Measurements from ENCODE around the gene GPR108.

Gene GPR108

DNA sequence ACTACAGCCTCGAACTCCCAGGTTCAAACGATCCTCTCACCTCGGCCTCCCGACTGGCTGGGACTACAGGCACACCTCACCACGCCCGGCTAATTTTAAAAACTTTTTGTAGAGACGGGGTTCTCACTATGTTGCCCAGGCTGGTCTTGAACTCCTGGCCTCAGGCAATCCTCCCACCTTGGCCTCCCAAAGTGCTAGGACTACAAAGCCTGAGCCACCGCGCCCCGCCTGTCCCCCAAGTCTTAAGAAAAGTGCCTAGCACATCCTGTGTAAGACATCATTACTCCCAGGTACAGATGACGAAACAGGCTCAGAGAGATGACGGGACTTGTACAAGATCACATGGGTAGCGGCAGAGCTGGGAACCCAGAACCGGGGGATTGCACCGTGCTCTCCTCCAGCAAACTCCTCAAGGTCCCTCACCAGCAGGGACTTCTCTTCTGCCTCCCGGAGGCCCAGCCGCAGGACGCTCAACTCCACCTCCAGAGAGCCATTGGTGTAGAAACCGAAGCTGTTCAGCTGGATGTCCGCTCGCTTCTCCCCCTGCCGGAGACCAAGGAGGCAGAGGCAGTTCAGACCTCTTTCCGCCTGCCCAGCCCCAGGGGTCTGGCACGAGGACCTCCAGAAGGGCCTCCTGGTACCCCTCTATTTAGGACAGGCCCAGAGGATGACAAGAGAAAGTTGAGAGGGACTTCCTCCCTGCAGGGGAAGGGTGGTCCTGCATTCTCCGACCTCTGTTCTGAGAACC lies 1.0 kb downstream of the GPR108 start:
- DNase-seq: no peak

DNA sequence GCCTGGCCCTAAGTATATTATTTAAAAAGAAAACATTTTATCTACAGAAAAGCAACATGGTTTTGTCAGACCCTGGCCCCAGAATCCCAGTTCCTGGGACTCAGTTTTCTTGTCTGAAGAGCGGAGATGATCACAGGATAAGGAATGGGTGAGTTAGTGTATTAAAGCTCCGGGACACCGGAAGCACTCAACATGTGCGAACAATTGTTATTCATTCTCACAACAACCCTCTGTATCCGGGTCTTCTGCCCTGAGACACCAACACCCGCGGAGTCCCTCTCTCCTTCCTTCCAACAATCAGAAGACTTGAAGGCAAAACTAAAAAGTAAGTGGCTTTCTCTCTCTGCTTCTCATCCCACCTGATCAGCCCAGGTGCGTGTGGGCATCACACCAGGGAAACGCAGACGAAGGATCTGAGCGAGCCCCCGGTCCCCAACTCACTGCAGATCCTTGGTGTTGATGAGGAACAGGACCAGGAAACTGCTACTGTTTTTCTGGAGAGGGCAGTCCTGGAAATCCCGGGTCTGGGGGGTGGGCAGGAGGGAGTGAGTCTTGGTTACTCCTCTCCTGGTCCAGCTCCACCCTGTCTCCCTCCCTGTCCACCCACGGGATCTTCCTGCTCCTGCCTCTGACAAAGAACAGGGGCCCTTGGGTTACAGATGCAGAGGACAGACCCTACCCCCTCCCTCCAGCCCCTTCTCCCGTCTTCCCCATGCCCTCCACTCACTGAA lies 2.0 kb downstream of the GPR108 start:
- no peak for DNase-seq

DNA sequence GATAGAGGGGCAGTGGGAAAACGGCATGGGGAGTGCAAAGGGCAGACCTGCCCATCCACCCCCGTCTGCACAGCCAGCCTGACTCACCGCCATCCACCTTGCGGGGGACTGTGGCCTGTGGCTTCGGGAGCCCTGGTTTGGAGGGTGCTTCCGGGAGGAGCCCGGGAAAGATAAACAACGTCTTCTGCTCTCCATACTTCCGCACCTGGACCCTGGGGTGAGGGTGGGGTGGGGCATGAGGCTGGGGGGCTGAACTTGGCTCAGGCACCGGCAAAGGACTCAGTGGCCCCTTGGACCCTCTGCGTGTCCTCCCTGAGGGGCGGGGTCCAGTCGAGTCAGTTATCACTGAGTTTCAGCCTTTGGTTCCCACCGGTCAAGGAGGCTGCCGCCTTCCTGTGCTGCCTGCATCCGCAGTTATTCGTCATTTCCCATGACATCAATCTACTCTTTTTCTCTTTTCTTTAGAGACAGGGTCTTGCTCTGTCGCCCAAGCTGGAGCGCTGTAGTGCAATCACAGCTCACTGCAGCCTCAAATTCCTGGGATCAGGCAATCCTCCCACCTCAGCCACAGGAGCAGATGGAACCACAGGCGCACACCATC lies 3.2 kb downstream of the GPR108 start:
- no peak for DNase-seq

DNA sequence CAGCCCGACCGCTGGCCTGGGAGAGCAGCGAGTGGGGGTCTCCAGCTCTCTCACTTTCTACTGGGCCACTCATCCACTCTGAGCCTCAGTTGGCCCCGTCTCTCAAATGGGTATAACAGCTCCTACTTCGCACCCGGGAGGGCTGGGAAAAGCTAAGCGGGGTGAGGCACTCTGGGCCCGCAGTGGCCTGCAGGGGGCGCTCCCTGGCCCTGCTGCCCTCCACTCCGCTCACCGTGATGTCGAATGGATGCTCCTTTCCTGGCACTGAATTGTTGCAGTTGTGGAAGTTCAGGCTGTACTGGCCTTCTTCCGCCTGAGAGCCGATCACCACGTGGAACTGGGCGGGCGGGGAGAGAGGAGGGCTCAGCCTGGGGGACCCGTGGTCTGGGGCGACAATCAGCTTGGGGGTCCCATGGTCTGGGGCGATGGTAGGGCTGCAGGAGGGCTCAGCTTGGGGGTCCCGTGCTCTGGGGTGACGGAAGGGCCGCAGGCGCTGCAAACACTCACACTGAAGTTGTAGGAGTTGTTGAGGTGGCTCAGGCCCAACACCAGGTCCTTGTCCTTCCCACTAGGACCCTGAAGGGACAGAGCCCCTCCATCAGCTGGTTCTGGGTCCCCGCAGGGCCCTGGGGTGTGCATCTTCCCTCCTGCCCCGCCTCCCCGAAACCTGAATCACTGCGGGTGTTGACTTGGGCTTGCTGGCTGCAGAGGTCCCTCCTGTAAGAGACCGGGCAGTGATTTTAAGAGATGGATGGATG lies 3.9 kb downstream of the GPR108 start:
- no peak for DNase-seq

- no peak for DNase-seq
Measured at GRCh38 chr19:6732803-6733337, 4.5 kb downstream of the GPR108 start.

GRCh38 chr19:6731822-6732221 lies 5.6 kb downstream of the GPR108 start:
- DNase-seq: no peak

GRCh38 chr19:6730941-6731670 lies 6.3 kb downstream of the GPR108 start:
- no peak for DNase-seq

DNA sequence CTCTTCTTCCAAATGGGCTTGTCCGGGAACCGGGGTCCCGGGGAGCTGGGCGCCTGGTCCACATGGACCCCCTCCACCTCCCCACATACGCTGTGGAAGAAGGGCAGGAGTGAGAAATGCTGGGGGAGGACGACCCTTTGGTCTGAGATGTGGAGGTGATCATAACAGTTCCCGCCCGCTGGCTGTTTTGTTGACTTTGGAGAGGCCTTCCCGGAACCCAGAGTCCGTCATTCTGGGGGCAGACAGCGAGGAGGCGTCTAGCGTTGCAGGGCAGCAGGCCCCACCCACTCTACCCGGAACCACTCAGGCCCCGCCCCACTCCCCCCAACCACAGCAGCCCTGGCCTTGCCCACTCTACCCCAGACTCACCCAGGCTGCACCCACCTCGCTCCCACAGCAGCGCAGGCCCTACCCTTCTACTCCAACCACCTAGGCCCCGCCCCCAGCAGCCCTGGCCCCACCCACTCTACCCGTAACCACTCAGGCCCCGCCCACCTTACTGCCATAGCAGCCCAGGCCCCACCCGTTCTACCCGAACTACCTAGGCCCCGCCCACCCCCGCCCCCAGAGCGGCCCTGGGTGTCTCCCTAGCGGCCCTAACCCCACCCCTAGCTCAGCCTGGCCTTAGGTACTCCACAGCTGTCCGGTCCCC lies 7.1 kb downstream of the GPR108 start:
- no peak for DNase-seq

- no peak for DNase-seq
Measured at GRCh38 chr19:6729573-6730152, 7.7 kb downstream of the GPR108 start.

DNA sequence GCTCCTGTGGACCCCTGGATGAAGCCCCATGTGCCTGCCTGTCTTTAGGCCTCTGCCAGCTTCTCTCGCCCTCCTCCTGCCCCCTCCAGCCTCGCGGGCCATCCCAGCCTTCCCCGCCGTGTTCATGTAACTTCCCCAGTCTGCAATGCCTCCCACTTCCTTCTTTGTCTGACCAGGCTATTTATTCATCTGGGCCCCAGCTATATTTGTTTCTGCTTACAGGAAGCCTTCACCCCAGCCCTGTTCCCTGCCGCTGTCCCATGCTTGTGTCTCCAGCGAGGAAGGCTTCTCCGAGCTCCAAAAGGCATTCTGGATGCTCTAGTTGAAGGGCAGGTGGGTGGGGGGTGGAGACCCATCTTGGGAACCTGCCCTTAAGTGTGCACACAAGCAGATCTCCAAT lies 9.0 kb downstream of the GPR108 start:
- no peak for DNase-seq

- DNase-seq: no peak
Measured at GRCh38 chr19:6725513-6726231, 11.7 kb downstream of the GPR108 start.

- no peak for DNase-seq
Measured at GRCh38 chr19:6724631-6725492, 12.5 kb downstream of the GPR108 start.

DNA sequence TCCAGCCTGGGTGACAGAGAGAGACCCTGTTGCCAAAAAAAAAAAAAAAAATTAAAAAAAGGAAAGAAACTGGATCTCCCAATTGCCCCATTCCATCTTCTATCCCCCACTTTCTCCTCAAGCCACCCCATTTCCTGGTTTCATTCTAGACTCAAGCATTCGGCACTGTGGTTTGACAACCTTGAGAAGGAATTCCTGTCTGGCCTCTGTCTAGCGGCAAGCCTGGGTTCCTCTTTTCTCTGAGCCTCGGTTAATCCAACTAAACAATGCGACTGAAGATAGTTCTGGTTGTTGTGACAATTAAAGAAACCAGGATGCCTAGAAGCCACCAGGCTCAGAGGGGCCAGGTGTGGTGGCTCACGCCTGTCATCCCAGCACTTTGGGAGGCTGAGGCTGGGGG lies 13.6 kb downstream of the GPR108 start:
- DNase-seq: no peak

DNA sequence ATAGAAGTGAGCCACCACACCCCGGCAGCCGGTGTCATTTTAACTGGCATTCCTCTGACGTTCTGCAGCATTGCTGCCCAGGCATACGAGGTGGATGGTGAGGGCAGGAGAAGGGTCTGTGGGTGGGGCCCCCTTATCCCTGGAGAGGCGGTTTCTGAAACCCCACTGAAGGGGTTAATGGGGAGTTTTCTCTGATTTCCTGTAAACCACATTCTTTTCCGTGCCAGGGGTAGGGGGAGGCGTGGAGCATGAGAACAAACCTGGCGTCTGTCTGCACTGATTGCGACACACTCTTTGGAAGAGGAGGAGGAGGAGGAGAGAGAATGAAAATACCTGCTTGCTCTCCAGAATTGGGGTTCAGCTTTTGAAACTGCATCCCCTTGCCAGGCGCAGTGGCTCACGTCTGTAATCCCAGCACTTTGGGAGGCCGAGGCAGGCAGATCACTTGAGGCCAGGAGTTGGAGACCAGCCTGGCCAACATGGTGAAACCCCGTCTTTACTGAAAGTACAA lies 14.2 kb downstream of the GPR108 start:
- no peak for DNase-seq

GRCh38 chr19:6721773-6722172 lies 15.6 kb downstream of the GPR108 start:
- no peak for DNase-seq

GRCh38 chr19:6721138-6721474 lies 16.3 kb downstream of the GPR108 start:
- no peak for DNase-seq

DNA sequence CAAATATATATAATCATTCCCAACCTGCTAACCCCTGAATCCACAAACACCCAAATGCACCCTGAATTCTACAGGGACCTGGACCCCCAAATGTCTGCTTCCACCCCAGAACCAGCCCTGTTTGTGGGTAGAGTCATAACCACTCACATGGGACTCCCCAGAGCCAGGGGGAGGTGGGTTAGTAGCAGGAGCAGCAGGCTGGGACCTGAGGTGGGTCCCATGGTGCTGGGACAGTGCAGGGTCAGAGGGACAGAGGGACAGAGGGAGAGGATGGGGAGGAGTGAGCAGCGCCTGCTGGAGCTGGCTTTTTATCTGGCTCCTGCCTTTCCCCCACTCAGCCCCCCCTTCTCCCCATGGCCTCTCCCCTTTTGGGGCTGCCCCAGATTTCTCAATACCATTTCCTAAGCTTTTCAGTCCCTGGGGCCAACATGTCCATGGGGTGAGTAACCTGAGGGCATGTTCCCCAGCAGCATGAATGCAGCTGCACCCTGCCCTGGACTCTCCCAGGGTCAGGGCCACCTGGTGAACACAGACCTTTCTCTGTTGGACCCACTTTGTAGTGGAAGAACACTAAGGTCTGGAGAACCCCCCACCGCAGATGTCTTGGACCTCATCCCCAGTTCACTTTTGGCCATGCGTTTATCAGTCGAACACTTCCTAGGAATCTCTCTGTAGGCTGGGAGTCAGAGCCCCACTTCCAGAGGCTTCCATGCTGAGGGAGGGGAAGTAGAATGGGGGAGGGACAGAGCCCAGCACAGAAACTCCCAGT lies 16.8 kb downstream of the GPR108 start, which contains the start of gene C3:
TSS of gene C3 (minus strand) at position 282 of the 769 bp plus-strand sequence. CDS start at position 221, 61 bp downstream.
- DNase-seq: no peak

GRCh38 chr19:6719992-6720368 lies 17.4 kb downstream of the GPR108 start:
- no peak for DNase-seq

GRCh38 chr19:6719540-6719861 lies 17.9 kb downstream of the GPR108 start:
- no peak for DNase-seq

Data from NCI-H2029 treated with DMSO at 0.1 percent for 48 hours (cell line).